Middle frontal gyrus (tissue), 1 donor: ENCODE measurements around the gene CPSF6.
"Not testable (repeated sequence)": the region's sequence is repeated elsewhere in the genome, so short reads cannot be mapped to it uniquely, and the experiment has no call there.

Source experiments
- DNase-seq: peaks from one replicate; pipeline ENCODE4 v3.0.0-alpha.2; 2015; ENCODE audit warnings: low spot score; ENCODE audit errors: extremely low spot score

Gene CPSF6

GRCh38 chr12:69239352-69239921 is at the start of gene CPSF6:
Gene CPSF6, plus strand, starts transcription at chr12:69239569. Its CDS starts 78 bp downstream, at chr12:69239647.
- peak; percentile 90 for DNase-seq

- no peak for DNase-seq
Observed at GRCh38 chr12:69196302-69197288, 42.8 kb upstream of the CPSF6 start.

GRCh38 chr12:69199976-69200375 is 39.4 kb upstream of the CPSF6 start:
- not testable (repeated sequence) for DNase-seq

- no peak for DNase-seq
Observed at GRCh38 chr12:69204191-69204590, 35.2 kb upstream of the CPSF6 start.

- no peak for DNase-seq
Observed at GRCh38 chr12:69210661-69211060, 28.7 kb upstream of the CPSF6 start.

- DNase-seq, result no peak
Observed at GRCh38 chr12:69211160-69211559, 28.2 kb upstream of the CPSF6 start.

GRCh38 chr12:69214169-69214568 is 25.2 kb upstream of the CPSF6 start:
- DNase-seq, result no peak

- no peak for DNase-seq
Observed at GRCh38 chr12:69225251-69225910, 14.0 kb upstream of the CPSF6 start.

- DNase-seq, result no peak
Observed at GRCh38 chr12:69231479-69231878, 7.9 kb upstream of the CPSF6 start.

GRCh38 chr12:69238589-69239351 is 599 bp upstream of the CPSF6 start:
- DNase-seq, result no peak

GRCh38 chr12:69239922-69240630 is 707 bp downstream of the CPSF6 start:
- DNase-seq, result no peak

GRCh38 chr12:69240631-69240995 is 1.2 kb downstream of the CPSF6 start:
- no peak for DNase-seq

GRCh38 chr12:69241438-69242092 is 2.2 kb downstream of the CPSF6 start:
- DNase-seq, result no peak

- no peak for DNase-seq
Observed at GRCh38 chr12:69243099-69244084, 4.0 kb downstream of the CPSF6 start.

- DNase-seq, result no peak
Observed at GRCh38 chr12:69247268-69248018, 8.1 kb downstream of the CPSF6 start.

GRCh38 chr12:69252033-69252432 is 12.7 kb downstream of the CPSF6 start:
- DNase-seq, result no peak

- DNase-seq, result no peak
Observed at GRCh38 chr12:69254046-69254445, 14.7 kb downstream of the CPSF6 start.

GRCh38 chr12:69254862-69255261 is 15.5 kb downstream of the CPSF6 start:
- no peak for DNase-seq
